ENCODE results near the gene ENG.
"Not testable (repeated sequence)": the region's sequence is repeated elsewhere in the genome, so short reads cannot be mapped to it uniquely, and the experiment has no call there.

Gene ENG

GRCh38 chr9:127838375-127839078 lies 15.9 kb downstream of the ENG start:
- peak; percentile 80 for DNase-seq

GRCh38 chr9:127837346-127837745 lies 17.1 kb downstream of the ENG start:
- DNase-seq, result no peak

- not testable (repeated sequence) for DNase-seq
These were observed 17.9 kb downstream of the ENG start for GRCh38 chr9:127836561-127836960.

GRCh38 chr9:127835991-127836516 lies 18.4 kb downstream of the ENG start:
- DNase-seq, result peak; percentile 71

GRCh38 chr9:127833555-127833954 lies 20.9 kb downstream of the ENG start:
- no peak for DNase-seq

GRCh38 chr9:127832248-127832647 lies 22.2 kb downstream of the ENG start:
- DNase-seq, result no peak

- no peak for DNase-seq
These were observed 25.1 kb downstream of the ENG start for GRCh38 chr9:127829205-127829906.

GRCh38 chr9:127828262-127829031 lies 26.0 kb downstream of the ENG start:
- peak; percentile 89 for DNase-seq

GRCh38 chr9:127826253-127826913 lies 28.1 kb downstream of the ENG start:
- no peak for DNase-seq

GRCh38 chr9:127825319-127826051 lies 29.0 kb downstream of the ENG start:
- no peak for DNase-seq

- DNase-seq, result no peak
These were observed 32.4 kb downstream of the ENG start for GRCh38 chr9:127822108-127822507.

GRCh38 chr9:127818574-127818973 lies 35.9 kb downstream of the ENG start:
- no peak for DNase-seq

GRCh38 chr9:127817881-127818434 lies 36.5 kb downstream of the ENG start:
- DNase-seq, result no peak

GRCh38 chr9:127816728-127817127 lies 37.7 kb downstream of the ENG start:
- no peak for DNase-seq

- no peak for DNase-seq
These were observed 38.1 kb downstream of the ENG start for GRCh38 chr9:127816362-127816725.

- DNase-seq, result no peak
These were observed 38.7 kb downstream of the ENG start for GRCh38 chr9:127815512-127816361.

- no peak for DNase-seq
These were observed 39.6 kb downstream of the ENG start for GRCh38 chr9:127814619-127815511.

GRCh38 chr9:127813686-127814226 lies 40.7 kb downstream of the ENG start:
- DNase-seq, result no peak

- DNase-seq, result no peak
These were observed 41.4 kb downstream of the ENG start for GRCh38 chr9:127812936-127813675.
